ENCODE results near the gene ABCA7.

ABCA7 gene

GRCh38 chr19:1046836-1047695 lies 7.2 kb downstream of the ABCA7 start:
- TF ChIP-seq CTCF (IDR thresholded peaks at IDR 0.05; ENCODE audit: low read depth, low read length), result no peak
- DNase-seq (ENCODE audit: extremely low read depth, low read depth), result no peak

GRCh38 chr19:1047696-1048147 lies 7.8 kb downstream of the ABCA7 start:
- no peak for TF ChIP-seq CTCF (IDR thresholded peaks at IDR 0.05; ENCODE audit: low read depth, low read length)
- DNase-seq (ENCODE audit: extremely low read depth, low read depth), result no peak

GRCh38 chr19:1049106-1049505 lies 9.2 kb downstream of the ABCA7 start:
- no peak for TF ChIP-seq CTCF (IDR thresholded peaks at IDR 0.05; ENCODE audit: low read depth, low read length)
- DNase-seq (ENCODE audit: extremely low read depth, low read depth), result no peak

- no peak for DNase-seq (ENCODE audit: extremely low read depth, low read depth)
- TF ChIP-seq CTCF (IDR thresholded peaks at IDR 0.05; ENCODE audit: low read depth, low read length), result no peak
Measured at GRCh38 chr19:1049800-1050199, 9.9 kb downstream of the ABCA7 start.

GRCh38 chr19:1050989-1051788 lies 11.3 kb downstream of the ABCA7 start:
- TF ChIP-seq CTCF (IDR thresholded peaks at IDR 0.05; ENCODE audit: low read depth, low read length), result no peak
- DNase-seq (ENCODE audit: extremely low read depth, low read depth), result no peak

- no peak for DNase-seq (ENCODE audit: extremely low read depth, low read depth)
- no peak for TF ChIP-seq CTCF (IDR thresholded peaks at IDR 0.05; ENCODE audit: low read depth, low read length)
Measured at GRCh38 chr19:1051791-1052190, 11.9 kb downstream of the ABCA7 start.

All from AG09319 (cell line).